Caco-2 (cell line): ENCODE measurements around the gene CWC15. TPM values are rescaled to one million over a fixed set of nuclear protein-coding genes. Genes with fewer than 3 reads are reported as not detected.

ENCODE experiments used
- BruUV-seq: library from RNA; stranded (reverse); fragments of 400-500 nt; replicated peaks from 2 replicates; lab custom pipeline; 2021; lab: Mats Ljungman, UMichigan
- CTCF ChIA-PET: fragments of 300-600 bp; sonication (Branson Sonifier 250); formaldehyde crosslinking; loops from one replicate; lab custom pipeline; 2022; ENCODE audit warnings: antibody characterized with exemption; lab: Charles Lee
- POLR2A ChIA-PET: fragments of 300-600 bp; sonication (Branson Sonifier 250); formaldehyde crosslinking; loops from one replicate; lab custom pipeline; 2022; ENCODE audit warnings: antibody characterized with exemption; lab: Charles Lee
- DNase-seq, 2 experiments: peaks; one replicate each; pipeline versions ENCODE4 v3.0.0 to v3.0.0-alpha.2; 2020 to 2022
- H3K27me3 ChIP-seq: replicated peaks from 2 replicates; pipeline ENCODE4 v1.6.0; 2011; ENCODE audit warnings: low read length; ENCODE audit not compliant: control insufficient read depth, insufficient read depth
- H3K36me3 ChIP-seq: 2 replicates; pipeline ENCODE4 v1.5.1; 2011; ENCODE audit warnings: low read length; ENCODE audit not compliant: control insufficient read depth, insufficient read depth
- H3K4me1 ChIP-seq: fragments of 250-450 bp; sonication (Bioruptor Pico); 2 replicates; pipeline ENCODE4 v1.5.1; 2020; ENCODE audit warnings: mild to moderate bottlenecking
- H3K4me3 ChIP-seq: 2 replicates; pipeline ENCODE4 v1.5.1; 2011; ENCODE audit warnings: low read depth, mild to moderate bottlenecking, control low read depth, low read length
- H3K9me3 ChIP-seq: fragments of 250-450 bp; sonication (Bioruptor Pico); 2 replicates; pipeline ENCODE4 v1.5.1; 2020; ENCODE audit warnings: mild to moderate bottlenecking, moderate library complexity
- H3K27ac Mint-ChIP-seq: one replicate; pipeline ENCODE4 v1.8.0; 2022; ENCODE audit warnings: mixed read lengths; ENCODE audit not compliant: unreplicated experiment
- H3K27me3 Mint-ChIP-seq: one replicate; pipeline ENCODE4 v1.8.0; 2022; ENCODE audit warnings: mixed read lengths; ENCODE audit not compliant: insufficient read depth, unreplicated experiment
- H3K36me3 Mint-ChIP-seq: one replicate; pipeline ENCODE4 v1.8.0; 2022; ENCODE audit warnings: mild to moderate bottlenecking, mixed read lengths; ENCODE audit not compliant: insufficient read depth, unreplicated experiment
- H3K4me1 Mint-ChIP-seq: one replicate; pipeline ENCODE4 v1.8.0; 2022; ENCODE audit warnings: low read depth, mixed read lengths; ENCODE audit not compliant: unreplicated experiment
- H3K4me3 Mint-ChIP-seq: one replicate; pipeline ENCODE4 v1.8.0; 2022; ENCODE audit warnings: mild to moderate bottlenecking, moderate library complexity, mixed read lengths; ENCODE audit not compliant: unreplicated experiment
- H3K9me3 Mint-ChIP-seq: one replicate; pipeline ENCODE4 v1.8.0; 2022; ENCODE audit warnings: mixed read lengths; ENCODE audit not compliant: unreplicated experiment
- intact Hi-C: fragments of 100-400 bp; cut with micrococcal nuclease; formaldehyde crosslinking; loops from one replicate; pipeline ENCODE4 v1.10.0; 2022; ENCODE audit not compliant: unreplicated experiment
- total RNA-seq: library from RNA; stranded (reverse); gene quantifications from 2 replicates; pipeline ENCODE4 v1.2.3, GENCODE V29; 2022
- TF ChIP-seq, protein P1 (sequence below), 2 experiments: fragments of 200-600 bp in 1 of 2; IDR thresholded peaks; 1 replicate in 1 of 2; 2 replicates in 1 of 2; pipeline versions ENCODE4 v1.5.1 to v1.8.0; 2011 to 2022; ENCODE audit warnings: antibody characterized with exemption in 1 of 2, control low read depth in 1 of 2, inconsistent platforms in 1 of 2, low read depth in 1 of 2, low read length in 1 of 2, mild to moderate bottlenecking in 1 of 2, moderate library complexity in 1 of 2; ENCODE audit not compliant: insufficient read depth in 1 of 2, severe bottlenecking in 1 of 2, unreplicated experiment in 1 of 2

CWC15 gene
- total RNA-seq, 1 experiment from 2014 or later = 137 TPM

DNA sequence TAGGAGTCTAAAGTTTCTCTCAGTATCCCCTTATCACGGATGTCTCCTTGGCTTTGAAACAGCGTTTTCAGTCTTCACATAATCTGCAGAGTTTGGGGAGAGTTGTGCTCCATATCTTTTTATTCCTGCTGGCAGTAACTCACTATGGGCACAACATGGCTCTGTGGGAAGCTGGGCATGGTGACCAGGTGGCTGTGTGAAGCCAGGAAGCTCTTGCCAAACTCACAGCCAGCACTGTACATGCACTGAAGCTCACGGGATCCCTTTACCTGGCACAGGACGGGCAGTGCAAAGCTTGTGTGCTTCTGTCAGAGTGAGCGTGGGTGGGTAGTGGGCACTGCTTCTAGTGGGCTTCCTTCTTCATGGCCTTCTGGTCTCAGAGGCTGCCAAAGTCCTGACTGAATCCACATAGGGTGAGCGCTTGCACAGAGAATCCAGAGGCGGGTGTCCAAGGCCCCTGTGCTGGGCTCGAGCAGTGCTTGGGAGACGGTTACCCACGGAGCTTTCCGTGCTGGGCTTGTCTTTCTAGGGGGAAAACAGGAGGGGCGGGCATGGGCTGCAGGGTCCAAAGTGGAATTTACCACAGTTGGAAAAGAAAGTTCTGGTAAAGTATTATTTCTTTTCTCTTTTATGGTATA is 40.9 kb upstream of the CWC15 start:
- no peak overlapping the region for H3K27ac Mint-ChIP-seq
- TF ChIP-seq, protein P1, sequence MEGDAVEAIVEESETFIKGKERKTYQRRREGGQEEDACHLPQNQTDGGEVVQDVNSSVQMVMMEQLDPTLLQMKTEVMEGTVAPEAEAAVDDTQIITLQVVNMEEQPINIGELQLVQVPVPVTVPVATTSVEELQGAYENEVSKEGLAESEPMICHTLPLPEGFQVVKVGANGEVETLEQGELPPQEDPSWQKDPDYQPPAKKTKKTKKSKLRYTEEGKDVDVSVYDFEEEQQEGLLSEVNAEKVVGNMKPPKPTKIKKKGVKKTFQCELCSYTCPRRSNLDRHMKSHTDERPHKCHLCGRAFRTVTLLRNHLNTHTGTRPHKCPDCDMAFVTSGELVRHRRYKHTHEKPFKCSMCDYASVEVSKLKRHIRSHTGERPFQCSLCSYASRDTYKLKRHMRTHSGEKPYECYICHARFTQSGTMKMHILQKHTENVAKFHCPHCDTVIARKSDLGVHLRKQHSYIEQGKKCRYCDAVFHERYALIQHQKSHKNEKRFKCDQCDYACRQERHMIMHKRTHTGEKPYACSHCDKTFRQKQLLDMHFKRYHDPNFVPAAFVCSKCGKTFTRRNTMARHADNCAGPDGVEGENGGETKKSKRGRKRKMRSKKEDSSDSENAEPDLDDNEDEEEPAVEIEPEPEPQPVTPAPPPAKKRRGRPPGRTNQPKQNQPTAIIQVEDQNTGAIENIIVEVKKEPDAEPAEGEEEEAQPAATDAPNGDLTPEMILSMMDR (IDR thresholded peaks at IDR 0.05; ENCODE audit: insufficient read depth in 1 of 2, low read depth in 1 of 2, low read length in 1 of 2, severe bottlenecking in 1 of 2, unreplicated experiment in 1 of 2) = no peak
- ChIA-PET CTCF (interaction anchor here (0.6 kb wide), 1 partner anchor 482 kb away, joined by 4 read pairs; no protein-coding TSS in a partner anchor), POLR2A (no interaction called here)
- no TSS peak for BruUV-seq
- Histone ChIP-seq H3K27me3 (no peaks in the 10 kb centered on the region), H3K4me1 (peaks cover 3% of the 10 kb centered on the region; the same call in 1 of the 2 replicates), H3K9me3 (no peaks in the 10 kb centered on the region), H3K36me3 (no peaks in the 10 kb centered on the region), H3K4me3 (no peak overlapping the region)
- H3K36me3 Mint-ChIP-seq = no peaks in the 10 kb centered on the region
- no peak overlapping the region for H3K4me3 Mint-ChIP-seq
- intact Hi-C loops = no loop called here
- H3K4me1 Mint-ChIP-seq = peaks cover 6% of the 10 kb centered on the region
- no peaks in the 10 kb centered on the region for H3K9me3 Mint-ChIP-seq
- H3K27me3 Mint-ChIP-seq = peaks cover 4% of the 10 kb centered on the region
- no peak for DNase-seq

DNA sequence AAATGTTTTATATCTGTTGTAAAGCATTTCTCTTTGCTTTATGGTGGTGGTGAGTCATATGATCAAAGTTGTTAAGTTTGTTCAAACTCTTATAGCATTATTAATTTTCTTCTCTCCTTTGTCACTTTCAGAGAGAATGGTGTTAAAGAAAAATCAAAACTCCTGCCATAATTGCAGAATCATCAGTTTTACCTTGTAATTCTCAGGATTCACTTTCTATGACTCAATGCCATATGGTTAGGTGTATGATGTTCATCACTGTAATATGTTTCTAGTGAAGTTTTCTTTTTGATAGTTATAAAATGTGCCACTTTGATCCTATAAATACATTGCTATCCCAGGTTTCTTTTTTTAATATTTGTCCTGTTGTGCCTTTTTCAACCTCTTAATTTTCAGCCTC is 38.0 kb upstream of the CWC15 start:
- H3K27me3 ChIP-seq = no peaks in the 10 kb centered on the region
- intact Hi-C loops = no loop called here
- TF ChIP-seq, protein P1 (IDR thresholded peaks at IDR 0.05; ENCODE audit: insufficient read depth in 1 of 2, low read depth in 1 of 2, low read length in 1 of 2, severe bottlenecking in 1 of 2, unreplicated experiment in 1 of 2) = no peak
- H3K27me3 Mint-ChIP-seq = peaks cover 17% of the 10 kb centered on the region
- H3K36me3 Mint-ChIP-seq = no peaks in the 10 kb centered on the region
- H3K9me3 ChIP-seq = no peaks in the 10 kb centered on the region
- CTCF ChIA-PET = no interaction called here
- H3K4me1 Mint-ChIP-seq = peaks cover 4% of the 10 kb centered on the region
- BruUV-seq = no TSS peak
- H3K27ac Mint-ChIP-seq = no peak overlapping the region
- H3K4me3 Mint-ChIP-seq = no peak overlapping the region
- POLR2A ChIA-PET = no interaction called here
- H3K9me3 Mint-ChIP-seq = peaks cover 10% of the 10 kb centered on the region
- H3K4me3 ChIP-seq = no peak overlapping the region
- DNase-seq = no peak
- H3K36me3 ChIP-seq = no peaks in the 10 kb centered on the region
- H3K4me1 ChIP-seq = peaks cover 3% of the 10 kb centered on the region; the same call in 1 of the 2 replicates

DNA sequence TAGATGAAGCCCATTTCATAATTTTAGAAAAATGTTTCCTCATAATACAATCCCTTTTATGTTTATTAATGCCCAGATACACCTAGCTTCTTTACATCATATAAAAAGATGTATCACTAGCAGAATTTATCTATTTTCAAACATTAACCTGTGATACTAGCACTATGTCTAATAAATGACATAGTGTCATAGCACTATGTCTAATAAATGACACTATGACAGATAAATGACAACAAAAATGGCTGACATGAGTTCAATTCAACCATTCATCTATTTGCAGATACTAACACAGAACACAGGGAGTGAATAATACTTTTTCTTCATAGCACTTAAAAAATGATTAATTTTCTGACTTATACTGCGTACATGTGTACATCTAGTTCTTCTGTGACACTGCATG is 32.3 kb upstream of the CWC15 start:
- no peak for DNase-seq
- H3K27me3 ChIP-seq = no peaks in the 10 kb centered on the region
- H3K4me1 ChIP-seq = no peaks in the 10 kb centered on the region
- Mint-ChIP-seq H3K27ac (no peak overlapping the region), H3K4me1 (no peaks in the 10 kb centered on the region), H3K4me3 (no peak overlapping the region), H3K36me3 (no peaks in the 10 kb centered on the region), H3K9me3 (peaks cover 10% of the 10 kb centered on the region), H3K27me3 (peaks cover 27% of the 10 kb centered on the region)
- TF ChIP-seq, protein P1 (IDR thresholded peaks at IDR 0.05; ENCODE audit: insufficient read depth in 1 of 2, low read depth in 1 of 2, low read length in 1 of 2, severe bottlenecking in 1 of 2, unreplicated experiment in 1 of 2) = no peak
- intact Hi-C loops = no loop called here
- no TSS peak for BruUV-seq
- no peaks in the 10 kb centered on the region for H3K36me3 ChIP-seq
- H3K4me3 ChIP-seq = no peak overlapping the region
- H3K9me3 ChIP-seq = no peaks in the 10 kb centered on the region
- ChIA-PET POLR2A (no interaction called here), CTCF (no interaction called here)
